RWPE2 (cell line): ENCODE data around the gene SEMA5A.

Source experiments
- ATAC-seq: fragments of 200-7000 bp; cut with Tn5 transposase; 3 replicates; pipeline ENCODE4 v1.9.1; 2021; ENCODE audit warnings: low read depth
- DNase-seq: peaks from one replicate; pipeline ENCODE4 v3.0.0-alpha.2; 2020; ENCODE audit warnings: low spot score
- H3K27ac ChIP-seq: fragments of 450-650 bp; 2 replicates; pipeline ENCODE4 v1.5.1; 2017; ENCODE audit warnings: mild to moderate bottlenecking; ENCODE audit not compliant: poor library complexity, severe bottlenecking
- H3K27me3 ChIP-seq: fragments of 250-450 bp; sonication (Bioruptor Pico); 2 replicates; pipeline ENCODE4 v1.5.1; 2021; ENCODE audit warnings: mild to moderate bottlenecking, moderate library complexity; ENCODE audit not compliant: insufficient read depth, poor library complexity, severe bottlenecking
- H3K36me3 ChIP-seq: fragments of 250-450 bp; sonication (Bioruptor Pico); 2 replicates; pipeline ENCODE4 v1.5.1; 2020; ENCODE audit warnings: low read depth, mild to moderate bottlenecking, moderate library complexity
- H3K4me1 ChIP-seq: fragments of 250-450 bp; sonication (Bioruptor Pico); 2 replicates; pipeline ENCODE4 v1.5.1; 2021; ENCODE audit warnings: mild to moderate bottlenecking, moderate library complexity; ENCODE audit not compliant: insufficient read depth, poor library complexity, severe bottlenecking
- H3K4me3 ChIP-seq: fragments of 250-450 bp; sonication (Bioruptor Pico); 2 replicates; pipeline ENCODE4 v1.5.1; 2021; ENCODE audit warnings: mild to moderate bottlenecking, moderate library complexity; ENCODE audit not compliant: severe bottlenecking
- H3K9me3 ChIP-seq: fragments of 250-450 bp; sonication (Bioruptor Pico); 2 replicates; pipeline ENCODE4 v1.5.1; 2021; ENCODE audit warnings: mild to moderate bottlenecking, moderate library complexity; ENCODE audit not compliant: severe bottlenecking
- CTCF ChIP-seq: fragments of 450-650 bp; IDR thresholded peaks from one replicate; pipeline ENCODE4 v1.5.1; 2017; ENCODE audit warnings: mild to moderate bottlenecking, moderate library complexity; ENCODE audit not compliant: poor library complexity, severe bottlenecking

The SEMA5A gene

GRCh38 chr5:9284272-9284671, 261.6 kb downstream of the SEMA5A start:
- ATAC-seq, result no peak
- TF ChIP-seq CTCF, result no peak
- no peaks in the 10 kb centered on the region for H3K9me3 ChIP-seq
- H3K4me1 ChIP-seq, result no peaks in the 10 kb centered on the region
- no peak overlapping the region for H3K27ac ChIP-seq
- H3K4me3 ChIP-seq, result no peak overlapping the region
- H3K36me3 ChIP-seq, result no peaks in the 10 kb centered on the region
- no peak for DNase-seq
- H3K27me3 ChIP-seq, result no peaks in the 10 kb centered on the region

GRCh38 chr5:9283473-9283872, 262.4 kb downstream of the SEMA5A start:
- no peaks in the 10 kb centered on the region for H3K27me3 ChIP-seq
- H3K4me1 ChIP-seq, result no peaks in the 10 kb centered on the region
- H3K9me3 ChIP-seq, result peaks cover under 1% of the 10 kb centered on the region
- ATAC-seq, result no peak
- no peak overlapping the region for H3K27ac ChIP-seq
- no peak for DNase-seq
- no peaks in the 10 kb centered on the region for H3K36me3 ChIP-seq
- H3K4me3 ChIP-seq, result no peak overlapping the region
- no peak for TF ChIP-seq CTCF

GRCh38 chr5:9283021-9283420, 262.9 kb downstream of the SEMA5A start:
- no peak overlapping the region for H3K27ac ChIP-seq
- no peaks in the 10 kb centered on the region for H3K27me3 ChIP-seq
- no peak for TF ChIP-seq CTCF
- ATAC-seq (peak; percentile 38; the same call in 1 of the 3 replicates), DNase-seq (no peak)
- H3K4me3 ChIP-seq, result no peak overlapping the region
- H3K4me1 ChIP-seq, result no peaks in the 10 kb centered on the region
- peaks cover 4% of the 10 kb centered on the region for H3K9me3 ChIP-seq
- H3K36me3 ChIP-seq, result no peaks in the 10 kb centered on the region

GRCh38 chr5:9282211-9282610, 263.7 kb downstream of the SEMA5A start:
- Histone ChIP-seq H3K4me3 (no peak overlapping the region), H3K36me3 (no peaks in the 10 kb centered on the region), H3K9me3 (peaks cover 4% of the 10 kb centered on the region), H3K27me3 (no peaks in the 10 kb centered on the region), H3K4me1 (no peaks in the 10 kb centered on the region), H3K27ac (no peak overlapping the region)
- no peak for ATAC-seq
- TF ChIP-seq CTCF, result no peak
- no peak for DNase-seq

- no peak for TF ChIP-seq CTCF
Observed at GRCh38 chr5:9279774-9280173, 266.1 kb downstream of the SEMA5A start.

More at GRCh38 chr5:9279774-9280173, 266.1 kb downstream of the SEMA5A start:
- ATAC-seq (no peak), DNase-seq (no peak)
- Histone ChIP-seq H3K4me1 (no peaks in the 10 kb centered on the region), H3K4me3 (no peak overlapping the region), H3K36me3 (no peaks in the 10 kb centered on the region), H3K27ac (no peak overlapping the region), H3K27me3 (no peaks in the 10 kb centered on the region), H3K9me3 (peaks cover 4% of the 10 kb centered on the region)
